ENCODE data around the gene UNC5A.

UNC5A gene

DNA sequence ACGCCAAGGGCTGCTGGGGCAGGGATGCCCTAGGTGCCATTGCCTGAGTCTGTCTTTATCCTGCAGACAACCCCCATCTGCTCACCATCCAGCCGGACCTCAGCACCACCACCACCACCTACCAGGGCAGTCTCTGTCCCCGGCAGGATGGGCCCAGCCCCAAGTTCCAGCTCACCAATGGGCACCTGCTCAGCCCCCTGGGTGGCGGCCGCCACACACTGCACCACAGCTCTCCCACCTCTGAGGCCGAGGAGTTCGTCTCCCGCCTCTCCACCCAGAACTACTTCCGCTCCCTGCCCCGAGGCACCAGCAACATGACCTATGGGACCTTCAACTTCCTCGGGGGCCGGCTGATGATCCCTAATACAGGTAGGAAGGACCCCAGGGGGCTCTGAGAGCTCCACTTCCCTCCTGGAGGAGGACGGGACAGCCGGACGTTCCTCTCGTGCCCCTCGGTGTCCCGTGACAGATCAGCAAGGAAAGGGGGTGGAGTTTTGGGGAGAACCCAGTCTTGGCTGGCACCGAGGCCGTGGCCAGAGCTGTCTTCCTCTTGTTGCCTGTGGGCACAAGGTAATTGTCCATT, 63.9 kb downstream of the UNC5A start:
- TF ChIP-seq, protein P1, sequence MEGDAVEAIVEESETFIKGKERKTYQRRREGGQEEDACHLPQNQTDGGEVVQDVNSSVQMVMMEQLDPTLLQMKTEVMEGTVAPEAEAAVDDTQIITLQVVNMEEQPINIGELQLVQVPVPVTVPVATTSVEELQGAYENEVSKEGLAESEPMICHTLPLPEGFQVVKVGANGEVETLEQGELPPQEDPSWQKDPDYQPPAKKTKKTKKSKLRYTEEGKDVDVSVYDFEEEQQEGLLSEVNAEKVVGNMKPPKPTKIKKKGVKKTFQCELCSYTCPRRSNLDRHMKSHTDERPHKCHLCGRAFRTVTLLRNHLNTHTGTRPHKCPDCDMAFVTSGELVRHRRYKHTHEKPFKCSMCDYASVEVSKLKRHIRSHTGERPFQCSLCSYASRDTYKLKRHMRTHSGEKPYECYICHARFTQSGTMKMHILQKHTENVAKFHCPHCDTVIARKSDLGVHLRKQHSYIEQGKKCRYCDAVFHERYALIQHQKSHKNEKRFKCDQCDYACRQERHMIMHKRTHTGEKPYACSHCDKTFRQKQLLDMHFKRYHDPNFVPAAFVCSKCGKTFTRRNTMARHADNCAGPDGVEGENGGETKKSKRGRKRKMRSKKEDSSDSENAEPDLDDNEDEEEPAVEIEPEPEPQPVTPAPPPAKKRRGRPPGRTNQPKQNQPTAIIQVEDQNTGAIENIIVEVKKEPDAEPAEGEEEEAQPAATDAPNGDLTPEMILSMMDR (IDR thresholded peaks at IDR 0.05; ENCODE audit: insufficient read depth, low read length, missing control alignments), result no peak
- POLR2A ChIA-PET, result no interaction called here
- CTCF ChIA-PET, result interaction anchor here (1.5 kb wide), 1 partner anchor 11 kb away, joined by 3 read pairs; no protein-coding TSS in a partner anchor
- no peak overlapping the region for H3K4me3 ChIP-seq (ENCODE audit: low read depth, low read length)
- no peak for DNase-seq (ENCODE audit: low read depth, low spot score)

DNA sequence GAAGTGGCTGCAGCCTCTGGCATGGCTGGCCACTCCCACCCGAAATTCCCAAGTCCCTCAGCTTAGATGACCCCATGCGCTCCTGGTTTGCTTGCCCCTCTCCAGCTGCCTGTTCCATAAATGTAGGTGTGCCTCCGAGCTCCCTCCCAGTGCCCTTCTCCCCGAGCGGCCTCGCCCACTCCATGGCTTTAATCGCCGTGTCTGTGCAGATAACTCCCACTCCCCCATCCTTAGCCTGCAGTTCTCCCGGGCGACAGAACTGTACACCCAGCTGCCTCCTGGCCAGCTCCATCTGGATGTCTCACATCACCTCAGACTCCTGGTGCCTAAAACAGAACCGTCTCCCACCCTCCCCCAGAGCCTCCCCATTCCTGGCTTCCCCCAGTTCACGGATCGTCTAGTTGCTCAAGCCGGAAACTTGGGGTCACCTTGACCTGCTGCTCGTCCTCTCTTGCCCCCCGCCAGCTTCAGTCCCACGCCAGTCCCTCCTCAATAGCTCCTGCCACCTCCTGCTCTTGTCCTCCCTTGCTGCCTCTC, 64.7 kb downstream of the UNC5A start:
- TF ChIP-seq, protein P1 (IDR thresholded peaks at IDR 0.05; ENCODE audit: insufficient read depth, low read length, missing control alignments), result no peak
- H3K4me3 ChIP-seq (ENCODE audit: low read depth, low read length), result no peak overlapping the region
- CTCF ChIA-PET, result no interaction called here
- POLR2A ChIA-PET, result interaction anchor here (0.6 kb wide), 1 partner anchor 245 kb away, joined by 3 read pairs; the partner anchor contains the start of genes EIF4E1B and SNCB
- no peak for DNase-seq (ENCODE audit: low read depth, low spot score)

DNA sequence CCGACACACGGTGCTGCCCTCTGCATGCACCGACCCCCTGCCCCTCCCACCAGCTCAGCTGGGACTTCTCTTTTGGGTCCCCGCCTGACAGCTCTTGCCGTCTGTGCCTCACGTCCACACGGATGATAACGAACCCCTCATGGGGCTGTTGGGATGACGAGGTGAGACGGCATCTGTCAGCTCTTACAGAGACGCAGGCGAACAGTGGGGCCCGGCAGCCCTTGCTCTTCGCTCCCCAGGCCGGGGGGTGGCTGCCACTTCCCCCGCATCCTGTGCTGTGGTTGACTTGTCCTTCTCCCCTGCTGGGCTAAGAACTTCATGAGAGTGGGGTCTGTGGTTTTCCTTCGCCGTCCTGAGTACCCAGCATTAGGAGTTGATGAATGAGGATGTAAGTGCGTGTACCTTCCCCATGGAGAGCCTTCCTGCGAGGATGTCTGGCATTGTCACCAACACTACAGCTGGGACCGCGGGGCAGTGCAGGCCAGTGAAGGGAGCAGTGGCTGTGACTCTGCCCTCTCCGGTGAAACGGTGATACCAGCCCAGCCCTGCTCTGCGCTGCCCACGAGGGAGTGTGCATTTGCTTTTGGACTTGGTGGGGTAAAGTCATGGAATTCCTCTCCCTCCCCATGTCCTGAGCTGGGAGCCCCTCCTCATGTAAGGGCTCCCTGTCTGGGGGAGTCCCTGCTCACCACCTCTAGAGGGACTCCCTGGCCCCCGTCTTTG, 65.6 kb downstream of the UNC5A start:
- POLR2A ChIA-PET, result interaction anchor here (0.6 kb wide), 1 partner anchor 246 kb away, joined by 3 read pairs; the partner anchor contains the start of genes EIF4E1B and SNCB
- CTCF ChIA-PET, result no interaction called here

DNA sequence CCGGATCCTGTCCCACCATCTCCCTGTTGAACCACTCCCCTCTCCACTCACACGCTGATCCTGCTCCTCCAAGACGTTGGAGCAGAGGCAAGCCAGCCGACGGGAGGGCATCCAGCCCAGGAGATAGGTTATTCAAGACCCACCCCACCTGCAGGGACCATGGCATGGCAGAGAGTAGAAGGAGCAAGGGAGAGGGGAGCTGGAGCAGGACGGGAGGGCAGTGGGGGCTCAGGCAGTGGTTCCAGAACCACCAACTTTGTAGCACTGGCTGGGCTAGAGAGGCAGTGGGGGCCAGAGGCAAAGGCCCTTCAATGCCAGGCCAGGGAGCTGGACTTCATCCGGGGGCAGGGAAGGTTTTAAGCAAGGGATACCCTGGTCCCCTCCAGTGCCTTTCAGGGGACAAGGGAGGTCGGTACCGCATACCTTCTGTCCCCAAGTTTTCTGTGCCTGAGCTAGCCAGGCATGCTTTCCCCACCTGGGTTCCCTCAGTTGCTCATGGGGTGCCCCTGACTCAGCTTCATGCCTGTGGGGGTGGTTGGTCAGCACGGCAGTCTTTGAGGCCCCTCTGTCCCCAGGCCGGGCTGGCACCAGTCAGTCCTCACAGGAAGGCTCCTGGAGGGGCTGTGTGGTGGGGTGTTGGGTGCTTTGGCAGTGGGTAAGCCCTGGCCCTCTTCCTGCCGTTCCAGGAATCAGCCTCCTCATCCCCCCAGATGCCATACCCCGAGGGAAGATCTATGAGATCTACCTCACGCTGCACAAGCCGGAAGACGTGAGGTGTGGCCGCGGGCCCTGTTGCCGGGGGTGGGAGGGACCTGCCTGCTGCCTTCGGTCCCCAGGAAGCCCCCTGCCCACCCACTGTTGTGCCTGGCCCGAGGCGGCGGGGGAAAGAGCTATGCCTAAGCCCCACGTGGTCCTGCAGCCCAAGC, 66.4 kb downstream of the UNC5A start:
- TF ChIP-seq, protein P1 (IDR thresholded peaks at IDR 0.05; ENCODE audit: insufficient read depth, low read length, missing control alignments), result no peak
- ChIA-PET POLR2A (no interaction called here), CTCF (no interaction called here)
- H3K4me3 ChIP-seq (ENCODE audit: low read depth, low read length), result no peak overlapping the region
- DNase-seq (ENCODE audit: low read depth, low spot score), result no peak

More for the DNA sequence above, 65.6 kb downstream of the UNC5A start:
- TF ChIP-seq, protein P1 (IDR thresholded peaks at IDR 0.05; ENCODE audit: insufficient read depth, low read length, missing control alignments), result no peak
- DNase-seq (ENCODE audit: low read depth, low spot score), result no peak
- H3K4me3 ChIP-seq (ENCODE audit: low read depth, low read length), result no peak overlapping the region

DNA sequence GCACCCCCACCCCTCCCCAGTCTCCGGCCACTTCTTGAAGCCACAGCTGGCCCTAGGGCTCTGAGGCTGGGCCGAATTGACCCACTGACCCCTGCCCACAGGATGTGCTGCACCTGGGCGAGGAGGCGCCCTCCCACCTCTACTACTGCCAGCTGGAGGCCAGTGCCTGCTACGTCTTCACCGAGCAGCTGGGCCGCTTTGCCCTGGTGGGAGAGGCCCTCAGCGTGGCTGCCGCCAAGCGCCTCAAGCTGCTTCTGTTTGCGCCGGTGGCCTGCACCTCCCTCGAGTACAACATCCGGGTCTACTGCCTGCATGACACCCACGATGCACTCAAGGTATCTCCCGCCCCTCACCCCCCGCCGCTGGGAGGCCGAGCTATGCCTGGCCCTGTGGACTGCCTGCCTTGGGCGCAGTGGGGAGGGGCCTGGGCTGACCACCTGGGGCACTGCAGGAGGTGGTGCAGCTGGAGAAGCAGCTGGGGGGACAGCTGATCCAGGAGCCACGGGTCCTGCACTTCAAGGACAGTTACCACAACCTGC, 67.5 kb downstream of the UNC5A start:
- POLR2A ChIA-PET, result no interaction called here
- H3K4me3 ChIP-seq (ENCODE audit: low read depth, low read length), result no peak overlapping the region
- DNase-seq (ENCODE audit: low read depth, low spot score), result no peak
- TF ChIP-seq, protein P1 (IDR thresholded peaks at IDR 0.05; ENCODE audit: insufficient read depth, low read length, missing control alignments), result no peak
- CTCF ChIA-PET, result interaction anchor here (0.6 kb wide), 1 partner anchor 9 kb away, joined by 3 read pairs; no protein-coding TSS in a partner anchor
